HG03045 (cell line): ENCODE measurements around the gene EPHA3.

Experiments used
- ATAC-seq: cut with Tn5 transposase; IDR thresholded peaks from one replicate; pipeline ENCODE4 v1.9.1; 2021; ENCODE audit warnings: mild to moderate bottlenecking, moderate library complexity; ENCODE audit not compliant: unreplicated experiment

Gene EPHA3

GRCh38 chr3:89144080-89144479 is 36.7 kb downstream of the EPHA3 start:
- no peak for ATAC-seq

- no peak for ATAC-seq
Observed at GRCh38 chr3:89145995-89146394, 38.6 kb downstream of the EPHA3 start.

- no peak for ATAC-seq
Observed at GRCh38 chr3:89154416-89154815, 47.0 kb downstream of the EPHA3 start.

GRCh38 chr3:89155811-89156210 is 48.4 kb downstream of the EPHA3 start:
- ATAC-seq, result no peak

- ATAC-seq, result no peak
Observed at GRCh38 chr3:89157575-89157974, 50.2 kb downstream of the EPHA3 start.

- ATAC-seq, result no peak
Observed at GRCh38 chr3:89159605-89160004, 52.2 kb downstream of the EPHA3 start.

GRCh38 chr3:89164774-89165173 is 57.4 kb downstream of the EPHA3 start:
- no peak for ATAC-seq

- no peak for ATAC-seq
Observed at GRCh38 chr3:89165636-89166263, 58.3 kb downstream of the EPHA3 start.

- no peak for ATAC-seq
Observed at GRCh38 chr3:89171687-89172545, 64.5 kb downstream of the EPHA3 start.

GRCh38 chr3:89173546-89173945 is 66.1 kb downstream of the EPHA3 start:
- no peak for ATAC-seq

GRCh38 chr3:89179355-89180001 is 72.1 kb downstream of the EPHA3 start:
- peak; percentile 52 for ATAC-seq

- ATAC-seq, result no peak
Observed at GRCh38 chr3:89180334-89180733, 72.9 kb downstream of the EPHA3 start.

GRCh38 chr3:89182056-89182455 is 74.6 kb downstream of the EPHA3 start:
- no peak for ATAC-seq

- no peak for ATAC-seq
Observed at GRCh38 chr3:89184151-89184995, 77.0 kb downstream of the EPHA3 start.

GRCh38 chr3:89186456-89186855 is 79.0 kb downstream of the EPHA3 start:
- ATAC-seq, result no peak

- ATAC-seq, result no peak
Observed at GRCh38 chr3:89198591-89198990, 91.2 kb downstream of the EPHA3 start.

- no peak for ATAC-seq
Observed at GRCh38 chr3:89212619-89213018, 105.2 kb downstream of the EPHA3 start.

- no peak for ATAC-seq
Observed at GRCh38 chr3:89216016-89216739, 108.8 kb downstream of the EPHA3 start.

- ATAC-seq, result no peak
Observed at GRCh38 chr3:89217148-89217685, 109.8 kb downstream of the EPHA3 start.

GRCh38 chr3:89221924-89222323 is 114.5 kb downstream of the EPHA3 start:
- ATAC-seq, result no peak
